EH (cell line): ENCODE data around the gene IDH3A.

ENCODE experiments used
- DNase-seq: peaks from one replicate; pipeline ENCODE4 v3.0.0-alpha.2; 2015; ENCODE audit warnings: low read depth

IDH3A gene

DNA sequence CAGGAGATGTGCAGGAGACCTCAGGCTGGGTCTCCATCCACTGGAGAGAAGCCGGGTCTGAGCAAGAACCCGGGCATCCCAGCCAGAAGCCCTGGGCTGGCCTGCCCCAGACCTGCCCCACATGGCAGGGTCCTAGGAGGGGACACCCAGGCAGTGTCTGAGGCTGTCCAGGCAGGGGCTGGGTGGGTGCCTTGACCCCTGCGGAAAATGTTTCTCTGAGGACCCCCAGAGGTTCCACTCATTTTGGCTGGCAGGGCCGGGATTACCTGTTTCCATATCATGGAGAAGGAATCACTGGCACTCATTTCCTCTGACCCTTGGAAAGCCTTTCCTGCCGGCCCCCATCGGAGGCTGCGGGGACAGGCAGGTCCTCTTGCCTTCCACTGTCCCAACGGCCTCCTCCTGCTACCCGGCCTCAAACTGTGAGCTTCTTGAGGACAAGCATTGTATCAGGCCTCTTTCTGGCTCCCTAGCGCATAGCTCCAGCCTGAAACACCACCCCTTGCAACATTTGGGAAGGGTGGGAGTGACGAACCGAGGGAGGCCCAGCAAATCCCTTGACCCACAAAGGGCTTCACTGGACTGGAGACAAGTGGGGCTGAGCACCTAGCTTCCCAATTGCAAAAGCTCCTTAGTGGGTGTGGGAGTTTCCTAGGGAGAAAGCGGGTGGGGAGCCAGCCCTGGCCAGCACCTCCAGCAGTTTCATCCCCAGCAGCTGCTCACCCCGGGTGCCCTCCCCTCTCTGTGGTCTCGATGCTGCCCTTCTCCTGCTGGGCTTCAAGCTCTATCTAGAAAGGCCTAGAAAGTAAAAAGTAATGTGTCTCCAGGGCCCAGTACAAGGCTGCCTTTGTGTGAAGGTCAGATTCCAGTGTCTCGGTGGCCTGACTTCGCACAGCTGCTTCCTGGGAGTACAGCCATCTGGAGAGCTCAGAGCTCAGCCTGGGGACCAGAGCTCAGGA is 55.5 kb downstream of the IDH3A start:
- DNase-seq = no peak

GRCh38 chr15:78205337-78205736 is 56.2 kb downstream of the IDH3A start:
- DNase-seq = no peak

- DNase-seq = no peak
These were observed 56.7 kb downstream of the IDH3A start for GRCh38 chr15:78205856-78206255.

- DNase-seq = peak; percentile 77
These were observed 57.4 kb downstream of the IDH3A start for GRCh38 chr15:78206326-78207109.

DNA sequence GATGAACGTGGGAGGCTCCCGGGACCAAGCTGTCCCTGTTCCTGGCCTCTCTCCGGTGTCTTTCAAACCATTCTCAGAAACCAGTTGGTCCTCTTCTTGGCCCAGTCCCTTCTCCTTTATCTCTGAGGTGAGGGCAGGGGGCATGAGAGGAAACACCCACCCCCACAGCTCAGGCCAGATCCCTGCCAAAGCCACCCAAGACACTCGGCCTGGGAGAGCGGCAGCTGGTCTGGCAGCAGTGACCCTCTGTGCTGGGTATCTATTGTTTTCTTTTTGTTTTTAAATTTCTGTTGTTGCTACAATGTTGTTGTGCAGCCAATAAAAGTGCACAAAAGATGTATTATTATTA is 57.9 kb downstream of the IDH3A start:
- DNase-seq = no peak

GRCh38 chr15:78207641-78208340 is 58.6 kb downstream of the IDH3A start:
- DNase-seq = no peak

GRCh38 chr15:78208341-78208844 is 59.2 kb downstream of the IDH3A start:
- no peak for DNase-seq

DNA sequence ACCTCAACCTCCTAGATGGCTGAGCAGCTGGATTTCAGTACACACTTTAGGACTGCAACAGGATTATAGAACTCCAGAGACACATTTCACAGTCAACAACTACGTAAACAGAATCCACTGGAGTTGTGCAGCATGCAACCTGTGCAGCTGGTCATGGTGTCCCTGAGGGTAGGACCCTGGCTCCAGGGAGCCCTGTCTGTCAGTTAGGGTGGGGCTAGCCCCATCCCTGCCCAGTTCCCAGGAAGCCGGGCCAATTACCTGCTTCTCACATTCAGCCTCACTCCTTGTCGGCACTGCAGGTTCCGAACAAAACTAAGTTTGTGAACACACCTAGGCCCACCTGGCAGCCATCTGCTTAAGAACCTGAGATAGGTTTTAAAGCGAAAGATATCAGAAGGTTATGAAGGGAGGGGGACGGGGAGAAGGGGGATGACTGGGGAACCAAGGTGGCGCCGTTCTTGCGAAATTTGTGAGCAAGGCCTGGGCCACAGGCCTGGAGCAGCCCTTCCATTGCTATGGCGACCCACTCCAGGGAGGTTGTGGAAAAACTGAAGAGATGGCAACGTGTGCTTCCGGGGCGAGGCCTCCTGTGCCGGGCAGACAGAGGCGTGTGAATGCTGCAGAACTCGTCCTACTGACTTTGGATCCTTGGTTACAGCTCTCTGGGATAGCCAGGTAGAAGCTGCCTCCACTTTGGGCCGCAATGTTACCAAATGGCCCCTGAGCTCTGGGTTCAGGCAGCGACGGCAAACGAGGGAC is 59.9 kb downstream of the IDH3A start:
- no peak for DNase-seq

GRCh38 chr15:78209646-78210348 is 60.6 kb downstream of the IDH3A start:
- DNase-seq = no peak

- no peak for DNase-seq
These were observed 61.2 kb downstream of the IDH3A start for GRCh38 chr15:78210349-78210717.

DNA sequence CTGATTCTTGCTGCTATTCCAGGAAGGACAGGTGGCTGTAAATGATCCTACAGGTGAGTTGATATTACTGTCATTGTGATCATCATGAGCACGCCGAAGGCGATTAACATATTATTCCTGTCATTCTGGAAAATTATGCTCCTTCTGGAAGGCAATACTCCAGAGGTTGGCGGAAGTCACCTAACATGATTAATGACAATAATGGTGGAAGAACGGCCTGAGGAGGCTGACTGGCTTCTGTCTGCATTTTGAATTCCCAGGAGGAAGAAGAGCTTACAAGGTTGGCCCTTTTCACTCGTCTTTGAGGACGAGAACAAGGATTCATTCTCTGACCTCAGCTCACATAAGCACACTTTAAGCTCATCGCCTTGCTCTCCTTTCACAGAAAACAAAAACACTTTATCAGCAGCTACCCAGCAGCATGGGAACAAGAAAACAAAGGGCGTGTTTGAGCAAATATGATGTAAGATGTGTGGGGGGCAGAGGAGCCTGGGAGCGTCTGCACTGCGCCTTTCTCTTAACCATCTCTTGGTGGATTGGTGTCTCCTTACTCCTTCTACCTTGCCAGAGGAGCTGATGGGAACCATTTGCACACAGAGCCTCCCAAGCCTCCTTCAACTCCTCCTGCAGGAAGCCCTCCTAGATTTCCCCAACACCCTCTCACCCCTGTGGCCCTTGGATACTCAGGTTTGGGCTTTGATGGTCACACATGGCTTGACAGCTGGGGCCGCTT is 62.2 kb downstream of the IDH3A start:
- DNase-seq = no peak

DNA sequence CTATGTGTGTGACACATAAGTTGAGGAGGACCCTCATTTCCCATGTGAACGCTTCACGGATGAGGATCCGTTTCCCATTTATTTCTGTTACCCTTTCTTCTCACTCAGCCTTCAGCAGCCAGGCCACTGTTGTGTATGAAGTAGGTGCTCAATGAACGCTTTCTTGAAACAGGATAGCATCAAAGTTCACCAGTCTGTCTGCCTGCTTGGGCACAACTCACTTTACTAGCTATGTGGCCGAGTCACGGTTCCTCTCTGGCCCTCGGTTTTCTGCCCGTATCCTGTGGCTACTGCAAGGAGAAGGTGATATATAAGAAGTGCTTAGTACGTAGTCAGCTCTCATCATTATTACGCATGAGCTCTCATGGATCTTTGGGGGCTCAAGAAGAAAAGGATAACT is 62.8 kb downstream of the IDH3A start:
- no peak for DNase-seq

DNA sequence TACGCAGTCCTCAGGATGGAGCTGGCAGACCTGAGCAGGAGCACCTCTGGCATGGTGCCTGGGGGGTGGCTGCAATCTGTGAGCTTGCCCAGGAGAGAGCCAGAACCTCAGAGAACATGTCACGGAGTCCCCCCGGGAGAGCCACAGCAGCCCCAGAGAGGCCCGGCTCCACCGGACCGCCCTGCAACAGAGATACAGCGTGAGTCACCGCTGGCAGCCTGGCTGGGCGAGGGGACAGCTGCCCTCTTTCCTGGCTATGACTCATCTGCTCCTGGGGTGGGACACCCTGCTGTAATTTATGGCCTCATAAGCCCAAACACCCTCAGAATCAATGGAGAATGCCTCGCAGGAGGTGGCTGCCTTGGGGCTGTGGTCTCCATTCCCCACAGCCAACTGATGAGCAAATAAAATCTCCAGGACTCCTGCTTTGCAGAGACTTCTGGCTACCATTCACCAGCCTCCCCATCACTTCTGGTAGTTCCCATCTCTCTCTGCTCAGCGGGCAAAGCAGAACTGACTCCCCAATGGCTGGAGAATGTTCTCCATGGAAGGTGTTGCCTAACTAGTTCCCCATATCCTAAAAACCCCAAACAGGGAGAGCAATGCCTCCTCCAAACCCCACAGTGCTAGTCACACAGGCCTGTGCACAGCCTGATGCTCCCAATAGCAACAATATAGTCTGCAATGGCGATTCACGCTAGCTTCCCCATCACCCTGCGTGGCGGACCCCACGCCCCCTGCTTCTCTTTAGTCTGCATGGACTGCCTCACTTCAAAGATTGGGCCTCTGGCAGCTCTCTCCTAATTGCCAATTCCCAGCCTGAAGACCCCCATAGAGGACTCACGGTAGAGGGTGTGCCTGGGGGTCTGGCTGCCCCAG is 63.6 kb downstream of the IDH3A start:
- DNase-seq = peak; percentile 89

- no peak for DNase-seq
These were observed 64.2 kb downstream of the IDH3A start for GRCh38 chr15:78213425-78213750.

- DNase-seq = no peak
These were observed 64.8 kb downstream of the IDH3A start for GRCh38 chr15:78213956-78214355.

GRCh38 chr15:78216276-78217104 is 67.3 kb downstream of the IDH3A start:
- DNase-seq = peak; percentile 39

- no peak for DNase-seq
These were observed 71.6 kb downstream of the IDH3A start for GRCh38 chr15:78220713-78221112.
